ENCODE results near the gene GPR162.

DNA sequence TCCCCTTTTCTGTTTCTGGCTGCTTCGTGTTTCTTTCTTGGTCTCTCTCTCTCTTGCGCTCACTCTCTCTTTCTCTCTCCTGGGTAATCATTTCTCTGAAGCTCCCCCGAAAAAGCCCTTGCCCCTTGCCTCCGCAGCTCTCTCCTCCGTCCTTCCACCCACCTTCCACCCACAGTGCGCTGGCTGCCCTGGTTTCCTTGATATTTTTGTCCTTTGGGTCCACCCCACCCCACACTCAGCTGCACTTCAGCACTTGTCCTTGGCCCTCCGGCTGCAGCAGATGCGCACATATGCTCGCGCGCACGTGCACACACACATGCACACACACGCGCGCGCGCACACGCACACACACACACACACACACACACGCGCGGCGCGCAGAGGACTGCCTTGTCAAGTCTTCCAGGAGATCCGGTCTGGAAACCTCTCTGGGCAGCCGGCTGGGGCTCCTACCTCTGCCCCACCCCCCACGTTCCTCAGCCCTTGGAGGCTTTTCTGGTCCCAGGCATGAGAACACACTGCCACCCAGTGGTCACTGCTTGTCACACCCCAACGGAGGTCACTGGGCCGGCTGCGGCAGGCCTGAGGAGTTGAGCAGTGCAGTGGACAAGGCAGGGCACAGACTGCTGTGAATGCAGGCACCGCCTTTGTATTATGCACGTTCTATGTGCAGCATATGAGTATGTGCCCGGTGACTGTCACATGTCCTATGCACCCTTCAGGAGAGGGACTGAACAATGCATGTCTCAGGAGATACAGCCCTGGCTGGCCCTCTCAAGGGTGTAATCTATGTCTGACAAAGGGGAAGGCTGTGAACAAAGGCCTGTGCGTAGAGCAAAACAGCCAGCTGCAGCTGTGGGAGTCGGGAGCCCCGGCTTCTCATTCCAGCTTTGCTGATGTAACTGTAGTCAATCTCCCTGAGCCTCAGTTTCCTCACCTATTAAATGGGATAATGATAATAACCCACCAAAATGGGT lies 42.8 kb upstream of the GPR162 start:
- TF ChIP-seq, protein P1, sequence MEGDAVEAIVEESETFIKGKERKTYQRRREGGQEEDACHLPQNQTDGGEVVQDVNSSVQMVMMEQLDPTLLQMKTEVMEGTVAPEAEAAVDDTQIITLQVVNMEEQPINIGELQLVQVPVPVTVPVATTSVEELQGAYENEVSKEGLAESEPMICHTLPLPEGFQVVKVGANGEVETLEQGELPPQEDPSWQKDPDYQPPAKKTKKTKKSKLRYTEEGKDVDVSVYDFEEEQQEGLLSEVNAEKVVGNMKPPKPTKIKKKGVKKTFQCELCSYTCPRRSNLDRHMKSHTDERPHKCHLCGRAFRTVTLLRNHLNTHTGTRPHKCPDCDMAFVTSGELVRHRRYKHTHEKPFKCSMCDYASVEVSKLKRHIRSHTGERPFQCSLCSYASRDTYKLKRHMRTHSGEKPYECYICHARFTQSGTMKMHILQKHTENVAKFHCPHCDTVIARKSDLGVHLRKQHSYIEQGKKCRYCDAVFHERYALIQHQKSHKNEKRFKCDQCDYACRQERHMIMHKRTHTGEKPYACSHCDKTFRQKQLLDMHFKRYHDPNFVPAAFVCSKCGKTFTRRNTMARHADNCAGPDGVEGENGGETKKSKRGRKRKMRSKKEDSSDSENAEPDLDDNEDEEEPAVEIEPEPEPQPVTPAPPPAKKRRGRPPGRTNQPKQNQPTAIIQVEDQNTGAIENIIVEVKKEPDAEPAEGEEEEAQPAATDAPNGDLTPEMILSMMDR (IDR thresholded peaks at IDR 0.05; ENCODE audit: low read depth, low read length) = peak; percentile 78
- TF ChIP-seq POLR2A (IDR thresholded peaks at IDR 0.05; ENCODE audit: extremely low read depth, insufficient read length) (peak; percentile 36), MYC (IDR thresholded peaks at IDR 0.05; ENCODE audit: low read depth, low read length) (peak; percentile 87)
- TF ChIP-seq, protein P2, sequence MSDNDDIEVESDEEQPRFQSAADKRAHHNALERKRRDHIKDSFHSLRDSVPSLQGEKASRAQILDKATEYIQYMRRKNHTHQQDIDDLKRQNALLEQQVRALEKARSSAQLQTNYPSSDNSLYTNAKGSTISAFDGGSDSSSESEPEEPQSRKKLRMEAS (IDR thresholded peaks at IDR 0.05; ENCODE audit: low read depth, low read length) = peak; percentile 89

Data from NB4 (cell line).